Lung microvascular endothelial cell (primary cell): ENCODE results near the gene VIPR2. TPM values are rescaled to one million over a fixed set of nuclear protein-coding genes. Genes with fewer than 3 reads are reported as not detected.

Experiments used
- DNase-seq, 2 donors: peaks; one replicate each; pipeline versions ENCODE4 v3.0.0 to v3.0.0-alpha.2; 2010; ENCODE audit warnings: low read depth in 2 of 2
- total RNA-seq: library from RNA; depleted of rRNA; stranded (reverse); fragments of >200 nt; gene quantifications from 2 replicates; pipeline ENCODE4 v1.2.1, GENCODE V29; 2014

VIPR2 gene
- total RNA-seq, 1 donor from 2014 or later = not detected

DNA sequence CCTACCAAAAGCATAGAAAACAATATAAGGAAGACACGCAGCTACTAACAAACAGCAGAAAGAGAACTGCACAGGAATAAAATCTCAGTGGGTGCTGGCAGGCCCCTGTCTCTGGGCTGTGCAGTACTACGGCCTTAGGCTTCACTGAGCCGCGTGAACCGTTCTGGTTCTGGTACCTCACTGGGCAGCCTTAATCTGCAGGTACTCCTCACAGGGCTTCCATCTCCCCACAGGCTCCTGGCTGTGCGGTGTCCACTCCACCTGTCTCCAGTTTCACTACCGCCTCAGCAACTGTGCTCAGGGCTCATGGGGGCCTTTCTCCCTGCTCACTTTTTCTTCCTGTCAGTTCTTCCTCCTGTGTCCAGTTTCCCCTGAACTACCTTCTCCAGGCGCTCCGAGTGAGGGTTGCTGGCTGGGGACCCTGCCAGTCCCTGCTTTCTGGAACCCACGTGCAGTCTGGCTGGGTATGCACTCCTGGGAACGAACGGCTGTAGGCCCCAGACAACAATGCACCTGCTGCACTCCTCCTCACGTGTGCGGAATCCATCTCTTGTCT, 75.7 kb downstream of the VIPR2 start:
- no peak for DNase-seq

GRCh38 chr7:159068488-159068811, 76.2 kb downstream of the VIPR2 start:
- DNase-seq = no peak

DNA sequence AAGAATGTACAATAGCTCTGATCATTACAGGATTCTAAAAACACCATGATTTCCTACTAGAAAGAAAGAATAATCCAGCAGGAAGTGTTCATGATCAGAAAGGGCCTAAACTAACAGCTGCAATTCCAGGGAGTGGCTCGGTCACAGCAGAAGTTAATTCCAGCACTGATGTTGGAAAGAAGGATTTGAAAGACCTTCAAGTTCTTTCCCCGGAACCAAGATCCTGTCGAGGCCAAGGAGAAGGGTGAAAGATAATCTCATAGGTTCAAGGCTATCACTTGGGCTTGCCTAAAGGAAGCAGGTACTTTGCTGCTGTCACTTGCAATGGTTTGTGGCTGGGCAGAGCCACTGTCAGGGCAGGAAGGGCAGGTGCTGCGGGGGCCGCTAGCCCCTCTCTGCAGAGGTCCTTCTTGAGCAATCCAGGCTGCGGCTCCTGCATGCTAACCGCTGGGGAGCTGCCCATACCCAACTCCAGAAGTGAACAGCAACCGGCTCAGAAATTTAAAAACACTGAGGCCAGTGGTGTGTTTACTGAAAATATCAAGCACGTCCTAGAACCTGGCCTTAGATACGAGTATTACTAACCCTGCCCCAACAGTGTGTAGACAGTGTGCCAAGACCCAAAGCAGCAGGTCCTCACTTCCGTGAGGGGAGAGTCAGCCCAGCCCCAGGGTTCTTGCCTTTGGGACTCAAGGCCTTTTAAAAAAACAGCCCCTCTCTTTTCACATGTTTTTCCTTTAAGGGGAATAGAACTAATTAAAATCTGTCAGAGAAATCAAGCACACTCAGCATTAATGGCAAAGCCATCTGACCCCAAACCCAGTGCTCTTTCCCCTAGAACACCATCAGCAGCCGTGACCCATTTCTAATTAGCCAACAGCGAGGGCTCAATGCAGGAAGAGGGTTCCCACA, 76.8 kb downstream of the VIPR2 start:
- DNase-seq = no peak

- no peak for DNase-seq
These were observed 77.7 kb downstream of the VIPR2 start for GRCh38 chr7:159066816-159067575.

GRCh38 chr7:159065852-159066480, 78.7 kb downstream of the VIPR2 start:
- no peak for DNase-seq

- DNase-seq = no peak
These were observed 79.7 kb downstream of the VIPR2 start for GRCh38 chr7:159064816-159065510.

DNA sequence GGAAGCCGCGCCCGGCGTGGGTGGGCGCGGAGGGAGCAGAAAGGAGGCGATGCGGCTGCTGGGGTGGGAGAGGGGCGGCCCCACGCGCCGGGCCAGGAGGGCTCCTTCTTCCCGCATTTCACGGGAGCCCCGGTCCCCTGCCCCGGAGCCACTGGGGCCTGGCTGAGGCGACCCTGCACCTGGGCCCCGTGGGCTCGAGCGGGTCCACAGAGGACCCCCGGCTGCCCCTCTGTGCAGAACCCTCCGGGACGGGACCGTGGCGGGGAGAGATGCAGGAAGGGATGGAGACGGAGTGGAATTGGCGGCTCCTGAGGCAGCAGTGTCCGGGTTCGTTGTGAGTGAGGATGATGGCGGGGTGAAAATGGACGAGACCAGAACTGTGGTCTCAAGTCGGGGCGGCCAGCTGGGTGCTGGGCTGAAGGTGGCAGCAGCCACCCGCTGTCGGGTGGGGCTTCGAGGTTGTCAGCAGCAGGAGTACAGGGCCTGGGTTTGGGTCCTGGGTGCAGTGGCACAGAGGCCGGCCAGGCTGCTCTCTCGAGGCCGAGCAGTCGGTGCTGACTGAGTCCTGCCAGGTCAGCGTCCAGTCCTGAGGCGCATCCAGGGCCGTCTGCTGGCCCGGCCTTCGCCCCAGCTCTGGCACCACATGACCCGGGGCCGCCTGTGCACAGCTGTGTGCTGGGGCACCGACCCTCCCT, 80.4 kb downstream of the VIPR2 start:
- DNase-seq = no peak

DNA sequence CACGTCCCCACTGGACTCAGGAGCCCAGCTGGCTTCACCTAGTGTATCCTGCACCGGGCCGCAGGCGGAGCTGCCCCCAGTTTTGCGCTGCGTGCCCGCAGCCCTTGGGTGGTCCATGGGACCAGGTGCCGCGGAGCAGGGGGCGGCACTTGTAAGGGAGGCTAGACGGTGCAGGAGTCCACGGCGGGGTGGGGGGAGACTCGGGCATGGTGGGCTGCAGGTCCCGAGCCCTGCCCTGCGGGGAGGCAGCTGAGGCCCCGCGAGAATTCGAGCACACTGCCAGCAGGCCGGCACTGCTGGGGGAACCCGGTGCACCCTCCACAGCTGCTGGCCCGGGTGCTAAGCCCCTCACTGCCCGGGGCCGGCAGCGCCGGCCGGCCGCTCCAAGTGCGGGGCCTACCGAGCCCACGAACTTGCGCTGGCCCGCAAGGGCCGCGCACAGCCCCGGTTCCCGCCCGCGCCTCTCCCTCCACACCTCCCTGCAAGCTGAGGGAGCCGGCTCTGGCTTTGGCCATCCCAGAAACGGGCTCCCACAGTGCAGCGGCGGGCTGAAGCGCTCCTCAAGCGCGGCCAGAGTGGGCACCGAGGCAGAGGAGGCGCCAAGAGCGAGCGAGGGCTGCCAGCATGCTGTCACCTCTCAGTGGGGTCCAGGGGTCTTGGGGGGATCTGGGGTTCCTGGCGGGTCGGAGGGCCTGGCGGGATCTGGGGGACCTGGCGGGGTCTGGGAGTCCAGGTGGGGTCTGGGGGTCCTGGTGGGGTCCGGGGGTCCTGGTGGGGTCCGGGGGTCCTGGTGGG, 81.4 kb downstream of the VIPR2 start:
- no peak for DNase-seq

- no peak for DNase-seq
These were observed 82.1 kb downstream of the VIPR2 start for GRCh38 chr7:159062569-159062968.

DNA sequence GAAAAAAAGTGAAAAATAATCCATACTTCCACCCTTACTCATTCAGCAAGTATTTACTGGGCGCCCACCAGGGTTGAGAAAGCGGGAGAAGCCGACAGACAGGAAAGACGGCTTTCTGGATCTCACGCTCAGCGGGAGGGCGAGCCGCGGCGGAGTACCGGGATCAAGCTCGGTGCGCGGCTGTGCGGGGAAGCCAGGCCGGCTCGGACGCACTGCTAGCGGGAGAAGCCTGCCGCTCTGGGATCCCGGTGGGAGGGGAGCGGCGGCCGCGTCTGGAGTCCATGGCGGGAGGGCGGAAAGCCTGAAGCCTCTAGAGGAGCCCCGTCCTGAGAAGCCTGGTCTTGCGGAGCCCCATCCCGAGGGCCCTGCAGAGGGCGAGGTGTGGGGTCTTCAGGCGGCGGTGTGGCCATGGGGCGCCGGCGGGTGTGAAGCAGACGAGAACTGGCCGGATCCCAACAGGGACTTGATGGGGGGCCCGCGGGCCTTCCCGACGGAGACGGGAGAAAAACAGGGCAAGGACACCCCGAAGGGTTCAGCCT, 82.9 kb downstream of the VIPR2 start:
- no peak for DNase-seq

DNA sequence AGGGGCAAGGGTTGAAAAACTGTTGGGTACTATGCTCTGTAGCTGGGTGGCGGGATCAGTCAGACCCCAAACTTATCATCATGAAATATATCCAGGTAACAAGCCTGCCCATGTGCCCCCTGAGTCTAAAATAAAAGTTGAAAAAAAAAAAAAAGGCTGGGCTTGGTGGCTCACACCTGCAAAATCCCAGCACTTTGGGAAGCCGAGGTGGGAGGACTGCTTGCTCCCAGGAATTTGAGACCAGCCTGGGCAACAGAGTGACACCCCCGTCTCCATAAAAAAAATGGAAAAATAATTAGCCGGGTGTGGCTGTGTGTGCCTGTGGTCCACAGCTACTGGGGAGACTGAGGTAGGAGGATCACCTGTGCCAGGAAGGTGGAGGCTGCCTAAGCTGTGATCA, 83.5 kb downstream of the VIPR2 start:
- DNase-seq = no peak

- DNase-seq = no peak
These were observed 84.2 kb downstream of the VIPR2 start for GRCh38 chr7:159060440-159060839.

DNA sequence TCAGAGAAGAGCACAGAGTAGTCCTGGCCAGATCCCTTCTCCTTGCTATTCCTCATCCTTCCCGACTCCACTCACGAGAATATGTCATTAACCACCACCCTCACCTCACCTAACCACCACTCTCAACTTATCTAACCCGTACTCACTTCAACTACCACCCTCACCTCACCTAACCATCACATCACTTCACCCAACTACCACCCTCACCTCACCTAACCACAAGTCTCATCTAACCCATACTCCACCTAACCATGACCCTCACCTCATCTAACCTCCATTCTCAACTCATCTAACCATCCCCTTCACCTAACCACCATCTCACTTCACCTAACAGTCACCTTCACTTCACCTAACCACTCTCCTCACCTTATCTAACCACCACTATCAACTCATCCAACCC, 85.0 kb downstream of the VIPR2 start:
- DNase-seq = no peak

DNA sequence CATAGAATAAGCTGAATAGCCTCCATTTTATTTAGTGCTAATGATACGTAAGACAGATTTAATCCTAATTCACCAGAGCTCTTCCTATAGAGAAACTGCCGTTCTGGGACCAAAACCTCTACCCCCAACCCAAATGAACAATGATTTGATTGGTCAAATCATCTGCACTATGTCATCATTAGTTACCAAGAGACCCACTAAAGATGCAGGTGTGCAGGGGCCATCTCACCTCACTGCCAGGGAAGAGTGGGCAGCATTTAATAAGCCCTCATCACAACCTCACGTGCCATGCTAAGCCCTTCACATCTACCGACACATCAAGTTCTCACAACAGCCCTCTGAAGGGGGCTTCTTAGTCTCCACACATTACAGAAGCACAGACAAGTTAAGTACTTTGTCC, 87.0 kb downstream of the VIPR2 start:
- no peak for DNase-seq

GRCh38 chr7:159056737-159057136, 87.9 kb downstream of the VIPR2 start:
- DNase-seq = no peak

DNA sequence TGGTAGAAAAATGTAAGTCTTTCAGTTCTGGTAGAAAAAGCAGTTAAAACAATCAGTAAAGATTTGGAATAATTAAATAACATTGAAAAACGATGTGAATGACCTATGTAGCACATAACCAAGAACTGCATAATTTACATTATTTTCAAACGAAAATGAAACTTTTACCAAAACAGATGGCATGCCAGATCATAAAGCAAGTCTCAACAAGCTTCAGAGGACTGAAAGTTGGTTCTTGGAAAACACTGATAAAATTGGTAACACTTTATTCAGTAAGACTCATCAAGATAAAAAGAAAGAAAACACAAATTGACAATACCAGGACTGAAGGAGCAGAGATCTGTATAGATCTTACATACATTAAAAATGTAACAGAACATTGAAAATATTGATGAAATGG, 92.8 kb downstream of the VIPR2 start:
- DNase-seq = no peak

GRCh38 chr7:159050704-159051103, 94.0 kb downstream of the VIPR2 start:
- DNase-seq = no peak

DNA sequence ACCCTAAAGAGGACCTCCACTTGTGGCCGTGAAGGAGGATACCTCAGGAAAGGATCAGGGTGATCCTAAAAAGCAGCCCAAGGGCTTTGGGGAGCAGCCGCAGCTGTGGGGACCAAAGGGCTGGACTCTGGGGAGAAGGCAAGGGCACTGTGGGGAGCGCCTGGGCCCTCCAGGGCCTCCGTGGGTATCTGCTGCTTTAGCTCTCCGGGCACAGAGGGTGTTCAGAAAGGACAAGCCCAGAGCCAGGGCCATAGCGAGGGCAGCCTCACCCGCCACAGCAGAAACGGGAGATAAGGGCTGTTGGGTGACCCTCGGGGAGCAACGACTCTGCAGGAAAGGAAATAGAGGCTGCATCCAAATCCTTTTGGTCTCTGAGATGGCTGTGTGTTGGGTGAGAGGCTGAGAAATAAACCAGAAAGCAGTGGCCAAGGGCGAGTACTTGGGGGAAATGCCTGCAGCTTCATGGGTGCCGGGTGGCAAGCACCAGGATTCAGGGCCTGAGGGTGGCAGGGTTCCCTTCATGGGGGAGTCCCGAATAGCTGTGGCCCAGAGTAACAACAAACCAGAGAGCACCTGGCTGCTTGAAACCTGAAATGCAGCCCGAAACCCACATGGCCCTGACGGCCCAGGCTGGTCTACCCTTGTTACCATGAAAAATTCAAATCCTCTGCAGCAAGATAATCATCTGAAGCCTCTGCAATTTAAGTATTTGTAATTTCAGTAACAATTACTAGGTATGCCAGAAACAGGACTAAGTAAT, 95.2 kb downstream of the VIPR2 start:
- no peak for DNase-seq

- no peak for DNase-seq
These were observed 96.0 kb downstream of the VIPR2 start for GRCh38 chr7:159048656-159049055.
